NCI-H345 treated with DMSO at 0.1 percent for 48 hours (cell line): ENCODE data around the gene NAV2.

Experiments used
- DNase-seq: peaks from one replicate; lab custom pipeline; 2025; ENCODE audit not compliant: unreplicated experiment; lab: John Stamatoyannopoulos, UW

NAV2 gene

DNA sequence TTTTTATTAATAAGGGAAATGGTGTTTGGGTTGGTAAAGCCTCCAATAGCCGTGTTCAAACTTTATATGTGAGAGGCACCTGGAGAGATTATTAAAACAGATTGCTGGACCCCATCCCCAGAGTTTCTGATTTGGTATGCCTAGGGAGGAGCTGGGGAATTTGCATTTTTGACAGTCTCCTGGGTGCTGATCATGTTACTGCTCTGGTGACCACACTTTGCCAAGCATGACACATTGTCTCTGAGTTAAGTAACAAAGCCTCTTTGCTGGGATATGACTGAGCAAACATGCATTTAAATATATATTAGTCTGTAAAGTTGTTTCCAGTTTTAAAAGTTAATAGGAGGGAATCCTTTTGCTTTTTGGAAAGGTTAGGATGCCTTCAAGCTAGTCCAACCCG, 140.4 kb downstream of the NAV2 start:
- no peak for DNase-seq

DNA sequence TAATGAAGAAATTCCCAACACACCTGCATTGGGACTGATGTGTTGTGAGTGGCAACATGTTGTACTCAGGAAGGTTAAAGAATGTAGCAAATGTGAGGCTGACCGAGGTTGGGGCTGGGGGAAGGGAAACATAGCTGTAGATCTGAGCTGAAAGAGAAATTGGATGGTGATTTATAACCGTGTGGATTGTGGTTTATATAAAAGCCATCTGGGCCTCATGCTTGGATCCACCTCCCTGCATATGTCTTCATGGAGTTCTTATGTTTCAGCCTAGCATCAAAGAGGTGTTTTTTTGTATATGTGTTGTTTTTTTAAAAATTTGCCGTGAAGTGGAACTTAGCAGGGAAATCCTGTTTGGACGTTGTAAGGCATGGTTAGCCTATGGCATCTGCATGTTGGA, 141.3 kb downstream of the NAV2 start:
- no peak for DNase-seq

DNA sequence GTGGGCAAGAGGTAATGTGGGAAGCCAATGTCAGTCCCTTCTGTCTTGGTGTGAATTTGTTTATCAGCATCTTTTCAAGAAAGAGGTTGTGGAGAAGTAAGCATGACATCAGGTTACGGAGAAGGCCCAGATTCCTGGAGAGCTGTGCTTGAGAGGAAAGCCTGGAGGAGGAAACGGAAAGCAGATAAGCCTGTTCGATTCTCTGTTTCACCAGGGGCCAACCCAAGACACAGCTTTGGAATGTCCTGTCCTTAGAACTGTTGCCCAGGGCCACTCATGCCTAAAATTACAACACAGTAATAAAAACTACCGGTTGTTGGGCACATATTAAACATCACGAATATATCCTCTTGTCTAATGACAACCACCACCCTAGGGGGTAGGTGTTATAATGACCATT, 148.5 kb downstream of the NAV2 start:
- no peak for DNase-seq

DNA sequence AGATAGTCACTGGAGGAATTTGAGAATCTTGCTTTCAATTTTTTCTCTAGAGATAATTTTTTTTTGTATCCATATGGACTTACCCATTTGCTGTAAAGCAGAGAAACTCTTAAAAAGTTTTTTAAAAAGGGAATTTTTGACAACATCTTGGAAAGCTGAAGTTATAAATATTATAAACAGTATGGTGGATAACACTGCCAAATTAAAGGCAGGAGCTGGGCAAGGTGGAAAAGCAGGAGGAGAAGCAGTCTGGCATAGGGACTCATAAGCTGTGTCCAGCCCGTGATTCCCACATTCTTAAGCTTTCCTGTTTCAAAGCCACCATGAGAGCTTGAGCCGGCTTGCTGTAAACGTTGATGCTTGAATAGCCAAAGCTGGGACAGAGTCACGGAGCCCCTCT, 149.5 kb downstream of the NAV2 start:
- no peak for DNase-seq

DNA sequence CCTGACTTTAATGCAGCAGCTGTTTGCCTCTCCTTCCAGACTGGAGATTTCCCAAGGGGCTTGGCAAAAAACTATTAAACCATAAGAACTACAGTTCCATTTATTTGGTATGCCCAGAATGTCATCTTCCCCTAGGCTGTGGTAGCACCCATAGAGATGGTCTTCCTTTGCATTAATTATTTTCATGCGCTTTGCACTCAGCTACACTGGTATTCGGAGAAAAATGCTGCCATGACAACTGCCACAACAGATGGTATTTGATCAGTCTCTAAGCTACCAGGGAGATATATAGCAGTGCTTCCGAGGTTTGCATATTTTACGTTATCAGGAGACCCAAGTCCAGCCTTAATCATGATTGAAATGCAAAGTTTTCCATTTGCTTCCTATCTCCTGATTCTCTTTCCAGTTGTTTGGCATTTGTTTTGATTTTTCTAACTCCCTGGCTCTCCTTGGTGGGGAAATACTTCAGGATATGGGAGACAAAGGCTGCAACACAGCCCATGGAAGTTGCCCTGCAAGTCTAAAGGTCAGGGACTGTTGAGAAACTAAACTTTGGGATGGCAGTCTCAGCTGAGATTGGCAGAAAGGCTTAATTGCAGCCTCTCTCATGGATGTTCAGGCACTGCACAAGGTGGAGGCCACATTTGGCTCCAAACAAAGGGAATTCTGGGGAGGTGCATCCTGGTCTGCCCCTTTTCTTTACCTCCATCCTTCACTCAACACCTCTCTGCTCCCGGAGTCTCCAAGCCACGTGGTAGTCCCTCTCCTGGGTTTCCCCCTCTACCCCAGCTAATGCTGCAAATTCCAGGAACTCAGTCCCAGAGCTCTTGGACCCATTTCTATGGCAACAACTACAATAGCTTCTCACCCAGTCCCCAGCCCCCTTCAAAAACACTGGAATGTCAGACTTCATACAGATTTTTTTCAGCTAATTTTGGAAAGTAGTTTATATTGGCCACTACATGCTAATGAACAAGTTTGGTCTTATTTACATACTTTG, 151.8 kb downstream of the NAV2 start:
- DNase-seq: no peak

DNA sequence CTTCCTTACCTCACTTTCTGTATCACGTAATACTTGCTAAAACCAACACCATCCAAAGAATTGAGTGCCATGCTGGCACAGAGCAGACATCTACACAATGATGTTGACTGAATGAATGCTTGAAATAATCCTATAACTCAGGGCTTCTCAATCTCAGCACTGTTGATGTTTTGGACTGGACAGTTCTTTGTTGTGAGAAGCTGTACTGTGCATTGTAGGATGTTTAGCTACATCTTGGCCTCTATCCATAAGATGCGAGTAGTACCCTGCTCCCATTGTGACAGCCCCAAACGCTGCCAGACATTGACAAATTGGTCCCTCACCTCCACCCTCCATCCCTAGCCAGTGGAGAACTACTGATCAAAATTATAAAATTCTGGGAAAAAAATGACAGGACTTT, 153.4 kb downstream of the NAV2 start:
- no peak for DNase-seq

DNA sequence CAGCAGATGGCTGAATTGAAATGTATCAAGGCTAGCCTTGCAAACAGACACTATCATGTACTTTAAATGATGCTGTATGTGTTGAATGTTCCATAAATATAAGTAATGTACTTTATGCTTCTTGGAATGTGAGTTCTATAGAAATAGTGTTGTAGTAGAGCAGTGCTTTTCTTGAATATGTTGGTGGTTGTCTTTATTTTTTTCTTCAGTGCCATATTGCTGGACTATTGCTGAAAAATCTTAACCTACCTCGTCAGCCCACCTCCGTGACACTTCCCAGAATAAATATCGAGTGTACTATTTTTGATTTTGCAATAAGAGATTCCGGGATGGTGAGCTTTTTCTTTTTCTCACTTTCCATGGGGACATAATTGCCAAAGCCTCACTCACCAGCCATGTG, 153.9 kb downstream of the NAV2 start:
- DNase-seq: no peak

DNA sequence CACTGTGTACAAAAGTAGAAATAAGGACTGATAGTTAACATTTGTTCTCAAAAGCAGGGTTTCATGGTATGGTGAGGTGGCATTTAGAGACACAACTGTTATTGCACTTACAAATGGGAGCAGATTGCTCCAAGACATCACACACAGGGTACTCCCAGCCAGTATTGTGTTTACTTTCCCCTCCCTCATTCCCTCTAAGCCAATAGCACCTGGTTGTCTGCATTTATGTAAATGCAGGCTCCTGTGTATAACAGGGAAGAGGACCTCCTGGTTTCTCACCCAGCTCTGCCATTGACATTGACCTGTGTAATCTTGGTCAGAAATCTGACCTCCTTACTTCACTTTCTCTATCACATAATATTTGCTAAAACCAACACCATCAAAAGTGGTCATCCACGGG, 154.4 kb downstream of the NAV2 start:
- no peak for DNase-seq

DNA sequence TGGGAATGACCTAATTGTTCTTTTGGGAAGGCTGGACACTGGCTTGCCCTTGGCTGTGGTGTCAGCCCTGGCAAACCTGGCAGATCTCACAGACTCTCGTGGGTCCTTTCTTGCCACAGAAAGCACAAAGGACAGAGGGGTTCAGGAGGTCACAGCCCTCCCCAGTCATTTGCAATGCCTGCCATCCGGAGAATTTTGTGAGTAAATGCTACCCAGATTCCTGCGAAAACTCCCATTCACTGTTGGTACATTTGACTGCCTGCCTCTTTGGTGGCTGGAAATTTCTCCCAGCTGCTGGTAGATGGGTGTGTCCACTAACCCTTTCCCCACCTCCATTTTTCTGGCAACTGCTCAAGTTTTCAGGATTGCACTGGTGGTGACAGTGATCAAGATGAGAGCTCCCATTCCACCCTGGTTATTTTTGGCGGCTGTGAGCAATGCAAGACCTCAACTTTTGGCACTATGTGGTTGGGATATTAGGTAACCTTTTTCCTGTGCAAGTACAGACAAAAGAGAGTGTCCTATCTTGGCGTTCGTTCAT, 155.7 kb downstream of the NAV2 start:
- peak; percentile 77 for DNase-seq

DNA sequence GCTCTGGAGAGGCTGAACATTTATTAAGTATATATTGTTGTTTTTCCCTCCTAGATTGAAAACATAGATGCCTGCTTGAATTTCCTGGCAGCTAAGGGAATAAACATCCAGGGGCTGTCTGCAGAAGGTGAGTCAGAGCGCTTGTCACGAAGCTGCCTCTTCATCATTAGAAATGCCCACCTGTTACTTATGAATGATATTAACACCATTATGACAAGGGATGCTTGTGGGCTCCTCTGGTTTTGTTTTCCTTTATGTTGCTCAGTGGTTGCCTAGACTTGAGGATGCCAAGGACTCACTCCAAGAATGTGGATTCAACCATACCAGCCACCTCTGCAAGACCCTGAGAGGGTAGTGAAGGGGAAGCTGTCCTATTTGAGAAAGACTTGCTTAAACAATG, 156.2 kb downstream of the NAV2 start:
- DNase-seq: no peak

DNA sequence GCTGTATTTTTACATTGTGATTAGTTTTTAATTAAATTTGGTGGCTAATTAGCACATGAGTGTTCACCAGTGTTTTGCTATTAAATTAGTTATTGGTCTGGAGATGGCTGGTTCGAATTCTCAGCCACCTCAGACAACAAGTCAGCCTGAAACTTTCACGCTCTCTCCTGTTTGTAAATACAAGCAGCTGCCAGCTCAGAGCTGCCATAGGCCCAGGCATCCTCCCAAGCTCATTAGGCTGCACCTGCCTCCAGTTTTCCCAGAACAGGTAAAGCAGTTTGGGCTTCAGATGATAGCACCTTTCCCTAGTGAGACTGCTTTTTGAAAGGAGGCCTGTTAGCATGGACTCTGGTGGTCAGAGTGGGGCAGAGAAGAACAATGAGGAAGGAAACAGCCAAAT, 156.8 kb downstream of the NAV2 start:
- peak; percentile 64 for DNase-seq

DNA sequence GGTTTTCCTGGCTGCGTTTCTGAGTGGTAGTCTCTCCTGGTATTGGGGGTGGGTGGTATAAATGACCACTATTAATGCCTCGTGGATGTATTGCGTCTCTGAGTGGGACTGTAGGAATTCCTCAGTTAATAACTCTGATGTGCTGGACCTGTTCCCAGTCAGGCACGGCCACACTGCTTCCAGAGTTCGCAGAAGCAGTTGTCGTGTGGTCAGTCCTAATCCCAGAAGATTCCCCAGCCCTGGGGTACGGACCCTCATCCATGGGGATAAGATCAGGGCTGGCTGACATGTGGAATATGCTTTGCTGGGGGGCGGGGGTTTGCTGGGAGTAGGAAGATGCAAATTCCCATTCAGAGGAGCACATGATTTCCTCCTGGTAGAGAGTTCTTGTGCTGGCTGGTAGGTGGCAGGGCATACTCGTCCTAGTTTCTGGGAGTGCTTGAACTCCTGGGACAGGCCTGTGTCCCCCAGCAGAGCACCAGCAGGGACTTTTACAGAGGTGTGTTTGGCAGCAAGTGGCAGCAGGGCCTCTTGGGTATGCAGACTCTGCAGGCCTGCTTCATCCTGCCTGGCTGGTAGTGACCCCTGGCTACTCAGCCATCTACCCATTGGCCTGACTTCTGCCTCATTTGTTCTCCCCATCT, 157.4 kb downstream of the NAV2 start:
- DNase-seq: peak; percentile 33

DNA sequence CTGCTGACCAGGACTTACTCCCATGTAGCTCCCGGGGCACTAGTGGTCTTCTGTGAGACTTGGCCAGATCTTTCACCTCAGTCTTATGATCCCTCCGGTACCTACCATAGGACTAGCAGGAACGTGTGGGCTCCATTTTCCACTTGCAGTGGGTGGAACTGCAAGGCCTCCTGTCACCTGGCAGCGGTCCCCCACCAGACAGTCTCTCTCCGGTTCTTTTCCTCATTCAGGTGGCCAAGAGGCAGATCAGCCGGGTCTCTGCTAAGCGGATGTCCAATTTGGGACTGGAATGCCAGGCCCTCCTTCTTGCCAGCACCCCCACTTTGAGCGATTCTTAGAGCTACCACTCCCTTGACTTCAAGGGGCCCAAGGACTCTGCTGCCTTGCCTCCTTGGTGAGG, 158.9 kb downstream of the NAV2 start:
- no peak for DNase-seq

DNA sequence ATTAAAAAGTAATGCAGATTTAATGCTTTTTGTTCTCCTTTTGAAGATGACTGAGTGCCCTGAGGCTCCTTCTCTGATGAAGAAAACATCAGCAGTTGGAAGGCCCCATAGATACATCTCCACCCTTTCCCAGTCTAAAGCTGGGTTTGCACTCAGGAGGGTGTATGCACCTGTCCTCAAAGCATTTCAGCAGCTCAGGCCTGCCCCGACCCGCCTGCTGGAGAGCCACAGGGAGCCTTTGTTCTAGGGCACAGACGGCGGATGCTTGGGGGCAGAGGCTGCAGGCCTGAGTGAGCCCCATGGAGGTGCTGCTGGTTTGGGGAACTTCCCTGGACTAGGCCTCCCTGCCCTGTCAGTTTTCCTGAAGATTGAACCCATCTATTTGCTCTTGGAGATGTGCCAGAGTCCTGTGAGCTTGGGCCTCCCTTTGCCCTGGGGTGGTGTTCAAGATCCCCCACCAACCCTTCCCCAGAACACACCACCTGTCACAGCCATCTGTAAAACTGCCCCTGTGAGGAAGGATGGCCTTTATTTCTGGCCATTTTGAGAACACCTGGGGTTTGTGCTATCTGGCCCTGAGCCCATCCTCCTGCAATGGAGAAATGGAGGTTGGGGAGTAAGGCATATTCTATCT, 160.0 kb downstream of the NAV2 start:
- peak; percentile 93 for DNase-seq

DNA sequence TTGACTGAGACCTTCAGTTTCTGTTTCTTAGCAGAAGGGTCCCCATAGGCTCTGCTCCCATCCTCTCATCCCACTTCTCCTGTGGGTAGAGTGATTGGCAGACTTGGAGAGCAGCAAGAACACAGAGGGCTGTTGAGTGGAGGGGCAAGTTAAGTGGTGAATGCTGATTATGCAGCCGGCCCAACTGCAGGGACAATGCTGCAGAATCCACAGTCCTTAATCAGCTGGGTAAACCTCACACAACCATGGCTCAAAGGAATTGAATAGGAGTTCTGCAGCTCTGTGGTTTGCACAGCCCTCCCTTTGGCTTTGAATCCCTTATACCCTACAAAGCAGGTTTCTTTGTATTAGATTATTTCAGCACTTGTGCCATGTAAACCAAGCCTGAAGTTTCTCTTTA, 161.1 kb downstream of the NAV2 start:
- DNase-seq: peak; percentile 99

DNA sequence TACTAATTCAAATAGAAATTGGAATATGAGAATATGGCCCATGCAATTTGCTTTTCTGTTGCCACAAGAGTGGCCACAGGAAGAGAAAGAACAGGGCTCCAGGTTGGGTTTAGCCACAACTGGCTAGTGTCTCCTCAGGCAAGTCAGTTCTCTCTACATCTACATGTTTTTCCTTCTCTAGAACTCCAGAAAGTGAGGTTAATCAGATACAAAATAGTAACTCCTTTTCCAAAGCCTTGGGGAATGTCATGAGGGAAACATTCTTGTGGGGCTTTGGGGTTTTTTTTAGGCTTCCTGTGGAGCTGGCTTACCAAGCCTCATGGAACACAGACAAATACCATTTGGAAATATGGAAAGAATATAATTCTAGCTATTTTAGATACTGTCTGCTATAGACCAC, 161.6 kb downstream of the NAV2 start:
- no peak for DNase-seq

DNA sequence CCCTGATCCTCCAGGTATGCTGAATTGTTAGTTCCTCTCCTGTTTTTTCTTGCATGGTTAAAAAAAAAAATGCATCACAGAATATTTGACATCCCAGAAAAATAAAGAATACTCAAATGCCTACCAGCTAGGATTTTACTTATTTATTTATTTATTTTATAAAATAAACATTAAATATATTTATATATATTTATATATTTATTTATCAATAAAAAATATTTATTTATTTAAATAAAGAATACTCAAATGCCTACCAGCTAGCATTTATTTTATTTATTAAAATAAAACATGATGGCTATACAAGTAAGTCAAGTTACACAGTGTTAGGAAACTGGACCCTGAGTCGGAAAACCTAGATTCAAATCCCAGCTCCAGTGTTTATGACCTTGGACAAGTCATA, 164.1 kb downstream of the NAV2 start:
- no peak for DNase-seq

DNA sequence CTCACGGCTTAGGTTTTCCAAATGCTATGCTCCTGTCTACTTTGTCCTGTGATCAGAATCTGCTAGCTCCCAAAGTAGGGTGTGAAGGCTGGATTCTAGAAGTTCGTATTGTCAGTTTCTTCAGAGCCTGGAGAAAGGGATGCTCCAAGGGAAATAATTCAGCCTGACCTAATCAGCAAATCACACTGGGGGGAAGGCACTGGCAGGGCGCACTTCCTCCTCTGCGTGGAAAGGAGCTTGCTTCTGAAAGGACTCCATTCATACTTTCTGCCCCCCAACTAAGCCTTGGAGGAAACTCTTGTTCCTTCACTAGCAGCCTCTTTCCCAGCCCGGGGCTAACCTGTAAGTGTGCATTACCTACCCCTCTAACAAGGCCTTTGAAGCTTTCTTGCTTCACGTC, 165.9 kb downstream of the NAV2 start:
- no peak for DNase-seq

DNA sequence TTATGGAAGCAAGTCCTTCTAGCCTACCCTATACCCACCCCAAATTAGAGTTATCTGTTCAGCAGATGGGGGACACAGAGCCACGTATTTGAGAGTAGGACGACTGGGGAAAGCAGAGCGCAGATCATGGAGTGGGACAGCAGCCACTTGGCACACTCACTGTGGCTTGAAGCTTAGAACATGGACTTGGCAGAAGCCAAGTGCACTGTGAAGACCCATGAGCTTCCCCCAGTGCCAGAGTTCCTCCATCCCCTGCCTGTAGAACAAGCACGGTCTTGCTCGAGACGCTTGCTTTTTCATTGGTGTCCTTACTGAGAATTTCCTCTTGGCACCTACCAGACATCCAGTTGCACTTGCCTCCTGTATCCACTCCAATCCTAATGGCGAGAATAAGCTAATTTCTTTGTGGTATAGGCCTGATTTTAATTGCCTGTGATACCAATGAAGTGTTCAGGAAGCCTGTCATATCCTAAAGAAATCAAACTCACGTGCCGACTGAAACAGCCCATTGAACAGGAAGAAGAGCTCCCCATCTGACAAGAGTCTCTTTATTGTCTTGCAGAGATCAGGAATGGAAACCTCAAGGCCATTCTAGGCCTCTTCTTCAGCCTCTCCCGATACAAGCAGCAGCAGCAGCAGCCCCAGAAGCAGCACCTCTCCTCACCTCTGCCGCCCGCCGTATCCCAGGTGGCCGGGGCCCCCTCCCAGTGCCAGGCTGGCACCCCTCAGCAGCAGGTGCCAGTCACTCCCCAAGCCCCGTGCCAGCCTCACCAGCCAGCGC, 166.9 kb downstream of the NAV2 start:
- no peak for DNase-seq

DNA sequence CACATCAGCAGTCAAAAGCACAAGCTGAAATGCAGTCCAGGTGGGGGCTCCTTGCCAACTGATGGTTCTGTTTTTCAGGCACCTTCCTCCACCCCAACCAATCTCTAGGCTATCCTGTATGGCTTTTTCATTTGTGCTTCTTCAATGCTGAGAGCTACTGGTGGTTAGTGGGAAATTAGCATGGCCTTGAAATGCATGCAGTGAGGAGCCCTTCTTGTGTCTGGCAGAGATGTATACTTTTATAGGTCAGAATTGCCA, 167.4 kb downstream of the NAV2 start:
- no peak for DNase-seq

DNA sequence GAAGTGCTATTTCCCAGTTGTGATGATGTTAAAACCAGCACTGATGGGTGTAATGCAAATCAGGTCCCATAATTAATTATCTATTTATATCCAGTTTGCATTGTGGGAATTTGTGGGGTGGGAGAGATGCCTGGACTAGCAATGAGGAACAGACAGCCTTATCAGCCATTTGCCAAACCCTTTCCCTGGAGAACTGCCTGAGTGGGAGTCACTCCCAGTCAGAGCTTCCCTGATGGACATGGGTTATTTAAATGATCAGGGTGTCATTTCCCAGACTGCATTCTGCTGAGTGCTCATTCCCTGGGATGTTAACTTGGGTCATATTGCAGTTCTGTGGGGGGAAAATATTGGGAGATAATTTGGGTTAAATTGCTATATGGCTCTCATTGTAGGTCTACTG, 168.5 kb downstream of the NAV2 start:
- DNase-seq: no peak
